ENCODE data around the gene SIGLEC11.

GRCh38 chr19:49981603-49982593, 20.9 kb upstream of the SIGLEC11 start:
- TF ChIP-seq CTCF (IDR thresholded peaks at IDR 0.05; ENCODE audit: low read length) = no peak
- TF ChIP-seq EZH2 (IDR thresholded peaks at IDR 0.05; ENCODE audit: borderline replicate concordance, low read length) = no peak

All from OCI-LY1 (cell line).